ENCODE results near the gene CREBBP.

DNA sequence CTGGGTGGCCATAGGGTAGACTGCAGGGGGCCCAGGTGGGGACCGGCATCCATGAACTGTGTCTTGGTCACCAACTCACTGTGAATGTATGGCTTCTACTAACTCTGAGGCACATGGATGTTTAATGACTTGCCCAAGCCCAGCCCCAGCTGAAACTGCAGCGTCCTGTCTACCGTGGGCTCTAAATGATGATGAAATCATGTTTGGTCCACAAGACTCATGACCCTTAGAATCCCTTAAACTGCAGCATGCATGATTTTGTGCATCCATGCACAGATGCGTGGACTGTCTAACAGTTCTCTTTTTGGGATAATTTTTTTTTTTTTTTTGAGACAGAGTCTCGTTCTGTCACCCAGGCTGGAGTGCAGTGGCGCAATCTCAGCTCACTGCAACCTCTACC, 32.4 kb upstream of the CREBBP start:
- TF ChIP-seq CTCF (IDR thresholded peaks at IDR 0.05) (no peak), POLR2AphosphoS5 (IDR thresholded peaks at IDR 0.05) (no peak), POLR2A (IDR thresholded peaks at IDR 0.05) (no peak)

Data from prostate gland (tissue), 2 donors.